HG03066 (cell line): Measurements from ENCODE around the gene CACNA1B.

ENCODE experiments used
- ATAC-seq: cut with Tn5 transposase; IDR thresholded peaks from one replicate; pipeline ENCODE4 v1.9.1; 2021; ENCODE audit warnings: low read depth; ENCODE audit not compliant: unreplicated experiment

Gene CACNA1B

DNA sequence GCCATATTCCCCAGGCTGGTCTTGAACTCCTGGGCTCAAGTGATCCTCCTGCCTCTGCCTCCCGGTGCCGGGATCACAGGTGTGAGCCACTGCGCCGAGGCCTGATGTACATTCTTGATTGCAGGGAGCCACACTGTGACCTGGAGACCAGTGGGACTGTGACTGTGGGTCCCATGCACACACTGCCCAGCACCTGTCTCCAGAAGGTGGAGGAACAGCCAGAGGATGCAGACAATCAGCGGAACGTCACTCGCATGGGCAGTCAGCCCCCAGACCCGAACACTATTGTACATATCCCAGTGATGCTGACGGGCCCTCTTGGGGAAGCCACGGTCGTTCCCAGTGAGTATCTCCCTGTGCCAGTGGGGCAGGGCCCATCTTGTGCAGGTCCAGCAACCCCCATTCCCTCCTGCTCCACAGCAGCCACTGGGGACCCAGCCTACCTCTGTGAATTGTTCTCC lies 147.3 kb downstream of the CACNA1B start:
- ATAC-seq = no peak

DNA sequence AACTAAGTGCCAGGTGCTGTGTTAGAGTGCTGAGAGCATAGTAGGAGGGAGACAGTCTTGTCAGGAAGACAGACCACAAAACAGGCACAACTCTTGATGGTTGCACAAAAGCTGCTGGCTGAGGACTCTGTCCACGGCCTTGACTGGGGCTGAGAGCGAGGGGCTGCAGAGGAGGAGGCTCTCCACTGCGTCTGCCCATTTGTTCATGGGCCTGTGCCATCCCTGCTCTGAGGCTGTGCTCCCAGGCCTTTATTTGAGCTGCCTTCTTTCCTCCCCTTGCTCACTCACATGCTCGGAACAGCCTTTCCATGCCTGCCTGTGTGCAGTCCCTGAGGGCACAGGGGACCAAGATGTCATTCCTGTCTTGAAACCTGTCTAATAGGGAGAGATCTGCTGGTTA lies 147.8 kb downstream of the CACNA1B start:
- ATAC-seq = no peak

DNA sequence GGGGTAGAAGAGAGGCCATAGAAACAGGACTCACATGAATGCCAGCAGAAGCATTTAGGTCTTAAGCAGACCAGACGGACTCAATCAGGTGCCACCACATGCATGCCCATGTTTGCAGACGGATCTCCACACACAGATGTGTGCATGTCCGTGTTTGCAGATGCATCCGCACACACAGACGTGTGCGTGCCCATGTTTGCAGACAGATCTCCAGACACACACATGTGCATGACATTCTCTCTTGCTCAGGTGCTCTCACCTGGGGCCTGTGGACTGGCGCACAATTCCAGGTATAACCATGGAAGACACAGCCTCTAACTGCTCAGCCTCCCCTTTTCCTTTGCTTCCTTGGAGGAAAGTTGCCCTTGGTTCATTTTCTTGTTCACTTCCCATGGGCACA lies 148.3 kb downstream of the CACNA1B start:
- no peak for ATAC-seq

DNA sequence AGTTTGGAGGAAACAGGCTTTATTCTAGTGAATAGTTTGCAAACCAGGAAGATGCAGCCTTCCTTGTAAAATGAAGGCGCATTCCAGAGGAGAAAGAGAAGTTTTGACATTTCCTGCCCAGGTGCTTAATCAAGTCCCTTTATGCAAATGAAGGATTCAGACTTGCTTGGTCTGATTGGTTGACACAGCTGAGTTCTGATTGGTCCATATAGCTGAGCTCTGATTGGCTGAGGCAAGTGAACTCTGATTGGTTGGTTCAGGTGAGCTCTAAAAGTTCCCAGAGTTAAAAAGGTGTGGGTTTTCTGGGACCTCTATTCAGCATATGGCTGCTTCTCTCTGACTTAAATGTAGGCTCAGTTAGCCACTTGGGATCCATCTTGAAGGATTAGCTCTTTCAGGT lies 151.0 kb downstream of the CACNA1B start:
- no peak for ATAC-seq

DNA sequence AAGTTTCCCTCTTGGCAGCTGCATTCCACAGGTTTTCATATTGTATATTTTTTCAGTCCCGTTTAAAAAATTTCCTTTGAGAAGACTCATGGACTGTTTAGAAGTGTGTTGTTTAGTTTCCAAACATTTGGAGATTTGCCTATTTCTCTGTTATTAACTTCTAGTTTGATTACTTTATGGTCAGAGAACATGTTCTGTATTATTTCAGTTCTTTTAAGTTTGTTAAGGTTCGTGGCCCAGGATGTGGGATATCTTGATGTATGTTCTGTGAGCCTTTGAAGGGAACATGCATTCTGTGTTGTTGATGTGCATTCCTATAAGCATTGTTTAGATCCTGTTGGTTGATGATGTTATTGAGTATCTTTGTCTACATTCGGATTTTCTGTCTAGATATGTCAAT lies 153.6 kb downstream of the CACNA1B start:
- ATAC-seq = no peak

DNA sequence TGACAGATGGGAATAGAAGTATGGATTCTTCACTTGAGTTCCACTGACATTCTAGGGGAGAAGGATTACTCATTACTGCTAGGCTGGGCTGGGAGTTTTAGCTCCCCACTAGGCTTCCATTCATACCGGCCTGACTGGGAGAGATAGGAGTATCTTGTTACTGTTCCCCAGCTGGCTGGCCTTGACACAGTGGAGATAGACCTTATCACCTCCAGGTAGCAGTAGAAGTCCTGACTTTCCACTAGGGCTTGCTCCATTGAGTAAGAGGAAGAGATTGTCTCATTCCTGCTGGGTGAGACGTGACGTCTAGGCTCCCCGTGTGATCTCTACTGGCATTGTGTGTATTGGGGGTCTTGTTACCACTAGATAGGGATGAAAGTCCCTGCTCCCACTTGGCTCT lies 156.4 kb downstream of the CACNA1B start:
- no peak for ATAC-seq

DNA sequence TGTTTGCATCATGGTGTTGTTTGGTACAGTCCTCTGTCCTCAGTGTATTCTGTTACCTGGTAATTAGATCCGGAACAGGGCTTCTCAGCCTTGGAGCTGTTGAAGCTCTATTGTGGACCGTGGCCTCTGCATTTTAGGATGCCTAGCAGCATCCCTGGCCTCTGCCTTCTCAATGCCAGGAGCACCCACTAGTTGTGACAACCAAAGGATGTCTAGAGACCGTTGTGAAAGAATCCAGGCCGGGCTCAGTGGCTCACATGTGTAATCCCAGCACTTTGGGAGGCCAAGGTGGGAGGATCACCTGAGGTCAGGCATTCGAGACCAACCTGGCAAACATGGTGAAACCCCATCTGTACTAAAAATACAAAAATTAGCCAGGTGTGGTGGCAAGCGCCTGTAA lies 159.6 kb downstream of the CACNA1B start:
- ATAC-seq = no peak

DNA sequence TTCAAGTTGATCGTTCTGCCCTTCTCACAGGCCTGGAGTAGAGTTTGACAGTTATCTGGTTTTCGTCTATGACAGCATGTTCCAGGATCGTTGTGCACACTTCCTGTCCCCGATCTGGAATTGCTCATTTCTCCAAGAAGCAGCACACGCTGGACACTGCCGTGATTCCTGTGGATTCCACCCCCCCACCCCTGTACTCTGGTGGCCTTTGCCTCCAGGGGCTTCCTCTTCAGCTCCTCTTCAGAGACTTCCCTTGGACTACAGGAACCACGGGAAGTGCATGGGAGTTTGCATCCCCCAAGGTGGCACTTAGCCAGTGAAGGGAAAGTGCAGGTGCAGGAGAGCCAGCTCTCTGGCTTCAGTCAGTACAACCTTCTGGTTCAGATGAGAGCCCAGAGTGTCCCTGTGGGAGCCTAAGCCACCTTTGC lies 160.7 kb downstream of the CACNA1B start:
- no peak for ATAC-seq

DNA sequence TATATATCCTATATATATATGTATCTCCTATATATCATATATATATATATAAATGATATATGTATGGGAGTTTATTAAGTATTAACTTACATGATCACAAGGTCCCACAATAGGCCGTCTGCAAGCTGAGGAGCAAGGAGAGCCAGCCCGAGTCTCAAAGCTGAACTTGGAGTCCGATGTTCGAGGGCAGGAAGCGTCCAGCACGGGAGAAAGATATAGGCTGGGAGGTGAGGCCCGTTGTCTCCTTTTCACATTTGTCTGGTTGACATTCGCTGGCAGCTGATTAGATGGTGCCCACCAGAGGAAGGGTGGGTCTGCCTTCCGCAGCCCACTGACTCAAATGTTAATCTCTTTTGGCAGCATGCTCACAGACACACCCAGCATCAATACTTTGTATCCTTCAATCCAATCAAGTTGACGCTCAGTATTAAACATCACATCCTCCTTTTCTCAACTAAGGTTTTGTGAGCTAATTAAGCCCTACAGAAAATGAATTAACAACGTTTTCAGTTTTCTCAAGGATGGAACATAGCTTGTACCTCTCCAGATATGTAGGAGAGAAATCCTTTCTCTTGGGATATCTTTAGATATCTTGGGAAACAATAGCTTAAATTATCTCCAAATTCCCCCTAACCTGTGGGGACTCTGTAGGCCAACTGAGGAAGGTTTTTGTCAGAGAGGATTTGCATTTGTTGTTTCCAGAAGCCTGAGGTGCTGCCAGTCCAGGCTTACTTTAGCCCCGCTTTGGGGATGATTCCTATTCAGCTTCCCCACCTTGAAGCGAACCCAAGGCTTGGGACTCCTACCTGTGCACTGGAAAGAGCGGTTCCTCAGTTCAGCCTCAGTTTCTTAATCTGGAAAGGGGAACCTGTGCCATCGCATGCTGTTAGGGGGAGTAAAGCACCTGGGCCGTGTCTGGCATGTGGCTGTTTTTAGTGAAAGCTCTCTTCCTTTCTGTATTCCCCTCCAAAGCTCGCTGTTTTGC lies 163.2 kb downstream of the CACNA1B start:
- ATAC-seq = no peak

DNA sequence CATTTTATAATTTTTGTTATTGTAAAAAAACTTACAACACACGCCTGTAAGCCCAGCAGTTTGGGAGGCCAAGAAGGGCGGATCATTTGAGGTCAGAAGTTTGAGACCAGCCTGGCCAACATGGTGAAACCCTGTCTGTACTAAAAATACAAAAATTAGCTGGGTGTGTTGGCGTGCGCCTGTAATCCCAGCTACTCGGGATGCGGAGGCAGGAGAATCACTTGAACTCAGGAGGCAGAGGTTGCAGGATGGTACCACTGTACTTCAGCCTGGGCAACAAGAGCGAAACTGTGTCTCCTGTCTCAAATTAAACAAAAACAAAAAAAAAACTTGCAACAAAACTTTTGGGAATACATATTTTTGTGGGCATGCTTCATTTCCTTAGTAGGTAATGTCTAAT lies 164.6 kb downstream of the CACNA1B start:
- no peak for ATAC-seq

DNA sequence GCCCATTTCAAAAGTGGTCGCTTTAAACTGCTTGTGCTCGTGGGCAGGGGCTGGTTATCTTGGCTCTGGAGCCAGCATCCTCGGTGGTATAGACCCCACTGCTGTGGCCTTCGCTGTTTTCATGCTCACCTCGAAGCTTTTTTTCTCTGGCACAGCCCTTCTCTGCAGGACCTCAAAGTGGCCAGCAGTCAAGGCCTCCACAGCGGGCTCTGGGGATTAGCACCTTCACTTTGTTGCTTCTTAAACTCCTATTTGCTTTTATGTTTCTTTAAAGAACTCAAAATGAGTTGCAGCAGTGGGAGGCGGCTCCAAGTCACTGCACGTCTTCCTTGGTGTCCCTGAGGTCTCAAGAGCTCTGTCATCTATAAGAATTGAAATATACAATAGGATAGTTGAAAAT lies 165.1 kb downstream of the CACNA1B start:
- no peak for ATAC-seq

DNA sequence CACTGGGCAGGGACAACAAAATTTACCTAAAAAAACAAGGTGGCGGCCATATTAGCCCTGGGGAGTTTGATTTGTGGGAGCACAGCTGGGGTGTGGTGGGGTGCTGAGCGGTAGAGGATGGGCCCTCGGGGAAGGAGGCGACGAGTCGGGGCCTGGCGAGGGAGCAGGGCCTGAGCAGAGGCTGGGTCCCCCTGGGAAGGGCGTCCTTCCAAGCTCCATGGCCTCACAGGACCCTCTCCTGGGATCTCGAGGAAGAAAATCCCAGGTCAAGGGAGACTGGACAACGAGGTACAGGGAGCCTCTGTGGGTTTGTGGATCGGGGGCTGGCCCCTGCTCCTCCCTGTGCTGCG lies 165.5 kb downstream of the CACNA1B start:
- ATAC-seq = no peak

DNA sequence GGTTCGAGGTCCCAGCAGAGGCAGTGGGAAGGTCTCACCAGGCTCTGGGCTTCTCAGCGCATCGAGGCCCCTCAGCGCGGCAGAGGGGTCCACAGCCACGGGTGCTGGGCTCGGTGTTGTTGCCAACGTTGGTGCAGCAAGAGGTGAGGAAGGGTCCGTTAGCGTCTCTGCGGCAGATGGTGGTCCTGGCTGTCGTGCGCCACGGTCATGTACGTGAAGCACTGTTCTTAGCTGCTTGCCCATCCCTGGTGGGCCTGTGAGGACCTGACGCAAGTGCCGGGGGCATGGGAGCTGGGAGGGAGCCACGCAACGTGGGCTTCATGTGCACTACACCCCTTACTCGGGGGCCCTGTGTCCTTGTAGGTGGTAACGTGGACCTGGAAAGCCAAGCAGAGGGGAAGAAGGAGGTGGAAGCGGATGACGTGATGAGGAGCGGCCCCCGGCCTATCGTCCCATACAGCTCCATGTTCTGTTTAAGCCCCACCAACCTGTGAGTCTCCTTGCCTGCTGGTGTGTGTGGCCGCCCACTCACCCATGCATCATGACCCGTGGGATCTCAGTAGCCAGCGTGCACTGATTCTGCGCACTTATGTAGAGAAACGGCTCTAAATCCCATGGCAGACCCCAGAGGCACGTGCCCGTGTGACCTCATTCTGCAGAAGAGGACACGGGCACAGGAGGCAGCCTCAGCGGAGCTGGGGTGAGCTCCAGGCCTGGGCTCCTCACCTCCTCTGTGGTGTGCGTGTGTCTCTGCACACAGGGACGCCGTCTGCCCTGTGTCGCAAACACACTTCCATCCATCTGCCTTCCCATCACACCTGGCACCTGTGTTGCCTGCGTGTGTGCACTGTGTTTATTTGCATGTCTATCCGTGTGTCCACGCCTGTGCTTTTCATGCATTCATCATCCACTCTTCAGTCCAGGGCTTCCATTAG lies 166.1 kb downstream of the CACNA1B start:
- no peak for ATAC-seq

DNA sequence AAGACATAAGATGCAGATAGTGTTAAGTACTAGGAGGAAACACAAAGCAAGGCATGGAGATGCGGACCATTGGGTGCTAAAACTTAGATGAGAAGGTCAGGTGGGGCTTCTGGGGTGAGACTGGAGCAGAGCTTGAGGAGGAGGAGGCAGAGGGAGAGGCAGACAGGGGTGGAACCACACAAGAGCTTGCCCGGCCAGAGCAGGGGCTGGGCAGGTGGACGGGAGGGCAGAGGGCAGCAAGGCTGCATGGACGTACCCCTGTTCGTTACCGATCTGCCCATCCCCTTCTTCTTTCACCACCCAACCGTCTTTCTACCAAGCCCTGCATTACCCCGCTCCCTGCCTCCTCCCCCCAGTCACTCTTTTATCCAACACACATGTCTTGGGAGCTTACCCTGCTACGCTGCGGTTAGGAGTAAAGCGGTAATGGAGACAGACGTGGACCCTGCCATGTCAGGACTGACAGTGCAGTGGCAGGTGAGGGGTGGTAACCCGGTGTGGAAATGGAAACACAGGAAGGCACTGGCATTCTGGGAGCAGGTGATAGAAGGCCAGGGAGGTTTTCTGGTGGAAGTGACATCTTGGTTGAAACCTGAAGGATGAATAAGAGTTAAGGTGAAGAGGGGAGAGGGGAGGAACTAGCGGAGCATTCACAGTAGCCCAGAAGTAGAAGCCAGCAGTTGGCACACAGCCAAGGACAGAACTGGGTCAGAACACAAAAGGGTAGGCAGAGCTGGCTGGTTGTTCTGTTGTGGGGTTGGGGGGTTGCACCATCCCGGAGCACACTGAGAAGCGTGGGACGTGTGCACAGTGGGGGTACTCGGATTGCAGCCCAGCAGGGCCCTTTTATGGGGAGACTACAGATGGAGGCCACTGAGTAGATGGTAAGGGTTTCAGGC lies 167.2 kb downstream of the CACNA1B start:
- no peak for ATAC-seq

DNA sequence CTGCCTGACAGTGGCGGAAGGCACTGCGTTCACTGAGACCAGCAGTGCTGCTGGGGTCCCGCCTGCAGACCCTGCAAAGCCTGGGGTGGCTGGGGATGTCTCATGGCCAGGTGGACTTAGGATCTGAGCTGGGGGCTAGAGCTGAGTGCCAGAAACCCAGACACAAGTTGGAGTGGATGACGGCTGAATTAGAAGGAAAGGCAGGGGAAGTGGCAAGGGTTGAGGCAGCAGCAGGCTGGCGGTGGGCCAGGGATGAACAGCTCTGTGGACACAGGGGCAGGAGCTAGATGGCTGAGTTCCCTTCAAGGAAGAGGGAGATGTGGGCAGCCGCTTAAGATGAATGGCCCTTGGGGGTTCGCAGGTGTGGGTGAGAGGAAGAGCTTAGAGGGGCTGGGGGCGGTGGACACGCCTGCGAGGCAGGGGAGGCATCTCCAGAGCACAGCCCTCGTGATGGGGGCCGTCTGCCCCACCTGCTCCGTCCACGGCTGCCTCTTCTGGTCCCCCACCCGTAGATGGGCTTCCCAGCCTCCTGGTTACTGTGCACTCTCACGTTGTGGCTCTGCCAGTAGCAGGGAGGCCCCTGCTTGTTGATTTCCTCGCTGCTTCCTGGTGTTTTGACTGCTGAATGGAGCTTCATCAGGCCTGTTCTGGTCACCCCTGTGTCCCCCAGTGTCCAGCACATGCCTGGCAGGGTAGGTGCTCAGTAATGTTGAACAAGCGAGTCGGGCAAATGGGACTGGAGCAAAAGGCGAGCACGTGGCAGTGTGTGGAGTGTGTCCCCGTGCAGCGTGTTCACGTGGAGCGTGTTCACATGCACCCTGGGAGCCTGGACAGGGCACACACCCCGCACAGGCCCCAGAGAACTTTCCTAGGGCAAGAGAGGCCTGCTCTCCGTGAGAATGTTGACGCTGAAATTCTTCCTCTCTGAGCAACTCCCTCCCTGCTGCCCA lies 168.2 kb downstream of the CACNA1B start:
- ATAC-seq = no peak

DNA sequence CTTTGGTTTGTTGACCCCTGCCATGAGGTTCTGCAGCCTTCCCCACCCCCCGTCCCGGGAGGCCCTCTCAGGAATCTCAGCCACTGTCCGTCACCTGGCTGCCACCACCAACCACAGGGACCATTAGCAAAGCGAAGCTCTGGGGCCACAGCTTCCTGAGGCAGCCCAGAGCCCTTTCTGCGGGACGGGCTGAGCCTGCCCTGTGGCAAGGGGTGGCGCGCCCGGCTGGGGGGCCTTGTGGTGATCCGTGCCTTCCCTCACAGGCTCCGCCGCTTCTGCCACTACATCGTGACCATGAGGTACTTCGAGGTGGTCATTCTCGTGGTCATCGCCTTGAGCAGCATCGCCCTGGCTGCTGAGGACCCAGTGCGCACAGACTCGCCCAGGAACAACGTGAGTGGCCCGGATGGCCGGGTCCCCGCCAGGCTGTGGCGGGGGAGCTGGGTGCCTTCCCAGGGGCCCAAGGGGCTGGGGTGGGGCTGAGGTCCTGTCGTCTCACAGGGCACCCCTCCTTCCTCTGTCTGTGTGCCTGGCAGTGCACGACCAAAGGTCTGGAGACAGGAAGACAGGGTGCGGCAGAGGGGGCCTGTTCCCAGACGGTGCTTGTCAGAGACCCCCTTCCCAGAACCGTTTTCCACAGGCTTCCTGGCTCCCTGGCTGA lies 169.2 kb downstream of the CACNA1B start:
- no peak for ATAC-seq

DNA sequence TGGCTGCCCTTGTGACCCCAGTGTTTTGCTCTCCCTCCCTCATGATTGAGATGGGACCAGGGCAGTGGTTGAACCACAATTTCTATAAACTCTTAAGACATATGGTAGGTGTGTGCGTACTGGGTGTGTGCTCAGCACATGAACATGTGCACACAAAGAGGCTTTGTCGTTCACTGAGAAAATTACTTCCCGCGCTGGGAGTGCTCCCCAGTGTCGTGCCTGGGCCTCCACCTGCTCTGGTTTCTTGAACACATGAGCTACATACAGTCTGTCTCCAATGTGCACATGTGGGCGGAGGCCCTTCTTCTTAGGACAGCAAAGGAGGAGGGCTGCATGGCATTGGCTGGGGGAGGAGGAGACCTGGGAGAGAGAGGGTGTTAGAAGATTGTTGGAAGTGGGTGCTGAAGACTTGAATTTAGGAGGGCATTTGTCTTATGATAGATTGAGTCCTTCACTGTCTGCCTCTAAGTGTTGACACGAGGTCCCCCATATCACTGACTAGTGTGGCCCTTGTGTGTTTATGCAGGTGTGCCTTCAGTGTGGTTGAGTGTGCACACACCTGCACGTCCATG lies 170.0 kb downstream of the CACNA1B start:
- ATAC-seq = no peak

DNA sequence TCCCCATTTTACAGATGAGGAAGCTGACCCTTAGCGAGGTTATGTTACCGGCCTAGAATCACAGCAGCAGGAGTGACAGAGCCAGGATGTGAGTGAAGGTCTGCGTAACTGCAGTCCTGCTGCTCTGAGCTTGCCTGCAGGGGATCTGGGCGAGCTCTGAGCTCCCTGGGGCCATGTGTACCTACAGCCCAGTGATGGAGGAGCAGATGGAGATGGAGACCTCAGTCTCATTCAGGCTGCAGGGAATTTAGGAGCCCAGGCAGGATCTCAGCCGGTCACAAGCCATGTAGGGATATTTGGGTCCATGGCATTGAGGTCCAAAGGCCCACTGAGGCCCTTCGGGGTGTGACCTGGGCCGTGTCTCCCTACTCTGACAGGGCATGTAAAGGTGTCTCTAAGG lies 170.6 kb downstream of the CACNA1B start:
- ATAC-seq = no peak
